GM23338 (cell line): ENCODE results near the gene LLGL2. TPM values are rescaled to one million over a fixed set of nuclear protein-coding genes. Genes with fewer than 3 reads are reported as not detected.

Source experiments
- JUNB ChIP-seq: IDR thresholded peaks from one replicate; pipeline ENCODE4 v1.6.1; 2016; ENCODE audit warnings: antibody characterized with exemption; ENCODE audit not compliant: unreplicated experiment
- POLR2AphosphoS5 ChIP-seq: IDR thresholded peaks from 2 replicates; pipeline ENCODE4 v1.6.1; 2016; ENCODE audit warnings: antibody characterized with exemption, low read depth
- REST ChIP-seq: IDR thresholded peaks from one replicate; pipeline ENCODE4 v1.6.1; 2018; ENCODE audit warnings: antibody characterized with exemption; ENCODE audit not compliant: unreplicated experiment
- ZNF114 ChIP-seq: fragments of 250-450 bp; sonication (Bioruptor Pico); IDR thresholded peaks from 2 replicates; pipeline ENCODE4 v1.5.0; 2020; ENCODE audit warnings: mild to moderate bottlenecking, moderate library complexity
- ZNF331 ChIP-seq: fragments of 250-450 bp; sonication (Bioruptor Pico); IDR thresholded peaks from 2 replicates; pipeline ENCODE4 v1.5.0; 2020; ENCODE audit warnings: low read depth, mild to moderate bottlenecking, moderate library complexity
- ZNF462 ChIP-seq: fragments of 250-450 bp; sonication (Bioruptor Pico); IDR thresholded peaks from 2 replicates; pipeline ENCODE4 v1.5.0; 2020; ENCODE audit warnings: mild to moderate bottlenecking, moderate library complexity
- polyA plus RNA-seq: library from polyadenylated mRNA; unstranded; fragments of >200 nt; fragmentation: Nextera tagmentation; extraction: Ambion mirVana; gene quantifications from 2 replicates; pipeline ENCODE4 v1.2.1, GENCODE V29; 2016
- total RNA-seq: library from RNA; depleted of rRNA; stranded (reverse); fragments of >200 nt; shearing (Covaris generic); gene quantifications from 2 replicates; pipeline ENCODE4 v1.2.3, GENCODE V29; 2014

Gene LLGL2
- total and polyA plus RNA-seq, 2 experiments from 2014 or later = 62.5 to 78.5 TPM

- TF ChIP-seq ZNF462 (CRISPR knock-in tag) = no peak
- TF ChIP-seq JUNB = no peak
- TF ChIP-seq ZNF114 (CRISPR knock-in tag) = no peak
- no peak for TF ChIP-seq POLR2AphosphoS5
- no peak for TF ChIP-seq ZNF331 (CRISPR knock-in tag)
- no peak for TF ChIP-seq REST
Measured at GRCh38 chr17:75584849-75585175, 59.3 kb downstream of the LLGL2 start (continued).
